Stimulated activated CD4-positive, alpha-beta T cell treated with anti-CD3 and anti-CD28 coated beads, Interleukin-2, amount 100 ng/mL, for 48 hours (primary cell): ENCODE results near the gene DAGLA.

Experiments
- DNase-seq, 2 donors: peaks; one replicate each; pipeline ENCODE4 v3.0.0-alpha.2; 2020

The DAGLA gene

GRCh38 chr11:61785837-61786402 lies 105.7 kb downstream of the DAGLA start:
- no peak for DNase-seq

DNA sequence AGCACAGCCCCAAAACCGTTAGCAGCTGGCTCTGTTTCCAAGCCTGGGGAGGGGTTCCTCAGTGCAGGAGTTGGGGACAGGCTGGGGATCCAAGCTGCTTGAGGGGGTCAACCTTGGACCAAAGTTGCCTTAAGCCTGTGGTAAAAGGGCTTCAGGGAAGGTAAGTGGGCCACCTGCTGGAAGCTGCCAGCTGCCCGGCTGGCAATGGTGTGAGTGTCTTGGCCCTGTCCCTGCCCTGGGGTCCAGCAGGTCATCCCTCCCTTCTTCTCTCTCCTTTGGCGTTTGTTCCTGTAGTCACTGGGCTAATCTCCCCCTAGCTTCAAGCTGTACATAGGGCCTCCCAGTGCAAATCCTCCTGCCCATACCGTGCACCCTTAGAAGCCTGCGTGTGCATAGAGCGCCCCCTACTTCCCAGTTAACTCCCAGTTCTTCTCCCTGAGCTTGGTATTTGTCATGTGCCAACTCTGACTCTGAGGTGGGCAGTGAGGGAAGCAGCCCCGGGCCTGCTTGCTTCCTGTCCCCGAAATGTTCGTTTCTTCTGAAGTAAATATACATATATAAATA lies 107.8 kb downstream of the DAGLA start:
- DNase-seq, result no peak

DNA sequence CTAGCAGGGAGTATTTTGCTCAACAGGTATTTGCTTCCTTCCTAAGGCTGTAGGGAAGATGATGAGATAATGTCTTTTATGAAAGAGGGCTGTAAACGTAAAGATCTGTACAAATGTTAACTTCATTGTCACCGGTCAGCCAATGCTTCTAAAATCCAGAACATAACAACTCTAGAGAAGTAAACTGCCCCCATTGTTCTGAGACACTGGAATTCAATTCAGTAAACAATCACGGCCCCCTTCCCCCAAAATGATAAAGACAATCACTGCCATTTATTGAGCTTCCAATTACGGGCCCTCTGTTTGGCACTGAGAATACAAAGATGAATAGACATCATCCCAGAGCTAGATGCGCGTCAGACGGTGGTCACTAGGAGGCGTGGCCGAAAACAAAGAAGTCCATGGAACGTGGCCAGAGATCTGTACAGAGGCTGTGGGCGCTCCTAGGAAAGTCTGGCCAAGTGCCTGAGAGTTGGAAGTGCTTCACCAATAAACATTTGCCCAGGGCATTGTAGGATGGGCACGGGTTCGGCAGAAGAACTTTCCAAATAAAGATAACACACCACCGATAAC lies 111.6 kb downstream of the DAGLA start:
- peak; percentile 28 to 31 for DNase-seq

- DNase-seq, result peak; percentile 78 to 84
These were observed 112.3 kb downstream of the DAGLA start, which contains the start of the genes FEN1 and TMEM258 for GRCh38 chr11:61792310-61793082. Gene FEN1, plus strand, starts transcription at chr11:61792911. Its CDS starts 2,451 bp downstream, at chr11:61795362. Gene TMEM258, minus strand, starts transcription at chr11:61792599. Its CDS starts 41 bp downstream, at chr11:61792558.

DNA sequence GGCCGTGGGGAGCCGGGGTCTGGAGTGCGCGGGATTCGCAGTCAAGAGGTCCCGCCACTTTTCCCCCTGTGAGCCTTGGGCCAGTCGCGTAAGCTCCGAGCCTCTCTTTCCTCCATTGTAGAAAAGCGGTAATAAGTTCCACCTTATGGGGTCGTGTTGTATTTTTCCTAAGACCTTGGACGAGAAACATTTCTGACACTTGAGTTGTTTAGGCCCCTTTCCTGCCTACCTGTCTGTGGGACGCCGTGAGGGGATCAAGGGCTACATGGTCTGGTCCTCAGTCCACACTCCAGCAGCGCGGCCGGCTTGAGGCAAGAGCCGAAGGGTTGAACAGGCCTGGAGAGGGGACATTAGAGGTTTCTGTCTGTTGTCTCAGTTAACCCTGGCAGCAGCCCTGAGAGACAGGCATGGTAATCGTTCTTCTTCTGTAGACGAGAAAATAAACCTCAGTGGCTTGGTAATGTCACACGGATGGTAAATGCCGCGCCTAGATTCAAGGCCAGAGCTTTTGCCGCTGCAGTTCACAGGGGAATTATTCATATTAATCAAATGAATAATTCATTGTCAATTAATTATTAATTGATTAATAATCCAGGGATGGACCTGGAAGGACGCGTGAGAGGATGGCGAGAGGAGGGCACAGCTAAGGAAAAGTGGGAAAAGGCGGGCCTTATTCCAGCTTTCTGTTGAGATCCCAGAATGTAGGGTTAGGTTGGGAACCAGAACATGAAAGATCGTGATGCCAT lies 113.1 kb downstream of the DAGLA start:
- DNase-seq, result no peak

DNA sequence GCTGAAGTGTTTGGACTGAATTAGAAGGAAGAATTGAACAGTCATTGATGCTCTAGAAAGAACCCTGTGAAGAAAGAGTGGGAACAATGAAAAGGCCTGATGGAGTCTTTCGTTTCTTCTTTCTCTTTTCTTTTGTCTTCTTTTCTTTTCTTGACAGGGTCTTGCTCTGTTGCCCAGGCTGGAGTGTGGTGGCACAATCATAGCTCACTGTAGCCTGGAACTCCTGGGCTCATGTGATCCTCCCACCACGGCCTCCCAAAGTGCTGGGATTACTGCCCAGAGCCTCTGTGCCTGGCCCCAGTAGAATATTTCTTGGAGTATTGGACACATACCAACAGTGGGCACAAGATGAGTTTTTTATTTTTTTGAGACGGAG lies 113.6 kb downstream of the DAGLA start:
- no peak for DNase-seq

DNA sequence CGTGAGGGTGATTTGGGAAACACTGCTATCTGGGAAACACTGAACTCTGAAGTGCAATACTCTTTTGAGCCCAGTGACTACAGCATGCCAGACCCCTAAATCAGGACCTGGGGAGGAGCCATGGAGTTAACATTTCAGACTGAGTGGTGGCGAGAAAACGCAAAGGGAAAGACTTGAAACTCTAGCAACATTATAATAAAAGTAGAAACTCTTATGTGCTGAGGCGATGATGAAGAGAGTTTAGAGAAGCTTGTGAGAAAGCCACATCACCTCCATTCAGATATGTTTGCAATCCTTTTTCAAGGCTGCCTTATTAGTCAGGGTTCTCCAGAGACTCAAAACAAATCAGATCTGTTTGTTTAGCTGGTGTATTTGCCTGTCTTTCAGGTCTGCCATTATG lies 114.4 kb downstream of the DAGLA start:
- no peak for DNase-seq

DNA sequence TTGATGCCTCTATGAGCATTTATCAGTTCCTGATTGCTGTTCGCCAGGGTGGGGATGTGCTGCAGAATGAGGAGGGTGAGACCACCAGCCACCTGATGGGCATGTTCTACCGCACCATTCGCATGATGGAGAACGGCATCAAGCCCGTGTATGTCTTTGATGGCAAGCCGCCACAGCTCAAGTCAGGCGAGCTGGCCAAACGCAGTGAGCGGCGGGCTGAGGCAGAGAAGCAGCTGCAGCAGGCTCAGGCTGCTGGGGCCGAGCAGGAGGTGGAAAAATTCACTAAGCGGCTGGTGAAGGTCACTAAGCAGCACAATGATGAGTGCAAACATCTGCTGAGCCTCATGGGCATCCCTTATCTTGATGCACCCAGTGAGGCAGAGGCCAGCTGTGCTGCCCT lies 115.3 kb downstream of the DAGLA start:
- no peak for DNase-seq

DNA sequence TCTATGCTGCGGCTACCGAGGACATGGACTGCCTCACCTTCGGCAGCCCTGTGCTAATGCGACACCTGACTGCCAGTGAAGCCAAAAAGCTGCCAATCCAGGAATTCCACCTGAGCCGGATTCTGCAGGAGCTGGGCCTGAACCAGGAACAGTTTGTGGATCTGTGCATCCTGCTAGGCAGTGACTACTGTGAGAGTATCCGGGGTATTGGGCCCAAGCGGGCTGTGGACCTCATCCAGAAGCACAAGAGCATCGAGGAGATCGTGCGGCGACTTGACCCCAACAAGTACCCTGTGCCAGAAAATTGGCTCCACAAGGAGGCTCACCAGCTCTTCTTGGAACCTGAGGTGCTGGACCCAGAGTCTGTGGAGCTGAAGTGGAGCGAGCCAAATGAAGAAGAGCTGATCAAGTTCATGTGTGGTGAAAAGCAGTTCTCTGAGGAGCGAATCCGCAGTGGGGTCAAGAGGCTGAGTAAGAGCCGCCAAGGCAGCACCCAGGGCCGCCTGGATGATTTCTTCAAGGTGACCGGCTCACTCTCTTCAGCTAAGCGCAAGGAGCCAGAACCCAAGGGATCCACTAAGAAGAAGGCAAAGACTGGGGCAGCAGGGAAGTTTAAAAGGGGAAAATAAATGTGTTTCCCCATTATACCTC lies 115.8 kb downstream of the DAGLA start:
- DNase-seq, result no peak
